Measurements from ENCODE around the gene ACTA1. TPM values are rescaled to one million over a fixed set of nuclear protein-coding genes. Genes with fewer than 3 reads are reported as not detected.

ACTA1 gene
- polyA plus RNA-seq, 2 of the 4 experiments (the other 2 are of a cell fraction): 0.16 to 0.25 TPM

DNA sequence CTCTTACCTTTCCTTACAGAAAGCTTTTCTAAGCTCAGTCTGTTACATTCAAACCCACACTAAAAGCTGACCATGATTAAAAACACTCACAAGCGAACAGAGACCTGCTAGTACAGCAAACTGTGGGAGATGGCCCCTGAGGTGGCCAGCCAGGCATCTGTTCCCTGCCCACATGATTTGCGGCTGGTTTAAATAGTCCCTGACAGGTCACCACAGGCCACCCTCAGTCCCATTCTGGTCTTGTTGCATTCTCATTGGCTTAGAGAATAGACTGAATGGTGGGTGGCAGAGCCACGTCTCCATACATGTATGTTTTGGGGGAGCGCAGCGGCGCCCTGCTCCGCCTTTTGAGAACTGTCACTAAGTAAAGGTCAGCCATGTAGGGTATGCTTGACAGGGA lies 2.3 kb upstream of the ACTA1 start:
- DNase-seq (ENCODE audit: low read depth in 1 of 2, low spot score in 1 of 2): no peak
- H3K9me3 ChIP-seq: no peaks in the 10 kb centered on the region
- ATAC-seq: no peak
- H3K27ac ChIP-seq: no peak overlapping the region
- peaks cover 1% of the 10 kb centered on the region; the same call in 1 of the 3 replicates for H3K4me1 ChIP-seq
- TF ChIP-seq HDAC2 (IDR thresholded peaks at IDR 0.05): no peak
- TF ChIP-seq, protein P1, sequence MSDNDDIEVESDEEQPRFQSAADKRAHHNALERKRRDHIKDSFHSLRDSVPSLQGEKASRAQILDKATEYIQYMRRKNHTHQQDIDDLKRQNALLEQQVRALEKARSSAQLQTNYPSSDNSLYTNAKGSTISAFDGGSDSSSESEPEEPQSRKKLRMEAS (IDR thresholded peaks at IDR 0.05): no peak
- TF ChIP-seq, protein P2, sequence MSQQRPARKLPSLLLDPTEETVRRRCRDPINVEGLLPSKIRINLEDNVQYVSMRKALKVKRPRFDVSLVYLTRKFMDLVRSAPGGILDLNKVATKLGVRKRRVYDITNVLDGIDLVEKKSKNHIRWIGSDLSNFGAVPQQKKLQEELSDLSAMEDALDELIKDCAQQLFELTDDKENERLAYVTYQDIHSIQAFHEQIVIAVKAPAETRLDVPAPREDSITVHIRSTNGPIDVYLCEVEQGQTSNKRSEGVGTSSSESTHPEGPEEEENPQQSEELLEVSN (IDR thresholded peaks at IDR 0.05; ENCODE audit: borderline replicate concordance, low read depth): no peak
- 81% methylated on average over 7 of the region's 7 CpGs for WGBS (ENCODE audit: missing lambda C conversion rate)
- ChIA-PET POLR2A (no interaction called here), CTCF (interaction anchor here (1.0 to 1.5 kb wide), 2 partner anchors 16 to 179 kb away, joined by 4 to 7 read pairs; no protein-coding TSS in a partner anchor)
- no peak overlapping the region for H3K4me3 ChIP-seq
- no peak overlapping the region for H3K4me2 ChIP-seq
- FAIRE-seq: no peak

DNA sequence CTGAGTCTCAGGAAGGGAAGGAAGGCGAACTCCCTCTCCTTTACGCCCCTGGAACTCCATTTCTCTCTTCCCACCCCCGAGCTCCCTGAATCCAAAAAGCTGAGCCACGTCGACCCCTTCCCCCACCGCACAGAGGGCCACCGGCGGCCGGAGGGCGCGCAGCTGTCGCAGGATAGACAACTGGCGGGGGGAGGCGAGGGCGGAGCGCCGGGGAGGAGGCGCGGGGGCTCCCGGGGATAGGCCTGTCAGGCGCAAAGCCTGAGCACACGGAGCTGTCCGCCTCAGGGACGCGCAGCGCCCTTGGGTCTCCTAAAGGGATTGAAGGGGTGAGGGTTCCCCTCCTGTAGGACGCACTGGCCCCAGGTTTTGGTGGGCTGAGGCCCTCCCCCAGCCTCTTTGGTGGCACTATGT lies 752 bp upstream of the ACTA1 start:
- ATAC-seq (peak in 1 of 2 experiments; percentile 14; a peak in 2 of 6 replicates), DNase-seq (ENCODE audit: low read depth in 1 of 2, low spot score in 1 of 2) (no peak), FAIRE-seq (no peak)
- H3K9me3 ChIP-seq: no peaks in the 10 kb centered on the region
- no peak overlapping the region for H3K4me2 ChIP-seq
- no peak overlapping the region for H3K27ac ChIP-seq
- POLR2A ChIA-PET: no interaction called here
- CTCF ChIA-PET: interaction anchor here (0.6 to 1.4 kb wide), 2 partner anchors 12 to 18 kb away, joined by 3 read pairs; no protein-coding TSS in a partner anchor
- TF ChIP-seq RFX5 (IDR thresholded peaks at IDR 0.05) (no peak), MAZ (IDR thresholded peaks at IDR 0.05; ENCODE audit: borderline replicate concordance, low read depth, low read length) (no peak), SREBF2 (IDR thresholded peaks at IDR 0.05) (no peak), RNF2 (IDR thresholded peaks at IDR 0.05; ENCODE audit: borderline replicate concordance, low read depth) (no peak), RARB (CRISPR knock-in tag; IDR thresholded peaks at IDR 0.05) (no peak), HOXB13 (CRISPR knock-in tag; IDR thresholded peaks at IDR 0.05; ENCODE audit: low read depth) (no peak)
- TF ChIP-seq, protein P3, sequence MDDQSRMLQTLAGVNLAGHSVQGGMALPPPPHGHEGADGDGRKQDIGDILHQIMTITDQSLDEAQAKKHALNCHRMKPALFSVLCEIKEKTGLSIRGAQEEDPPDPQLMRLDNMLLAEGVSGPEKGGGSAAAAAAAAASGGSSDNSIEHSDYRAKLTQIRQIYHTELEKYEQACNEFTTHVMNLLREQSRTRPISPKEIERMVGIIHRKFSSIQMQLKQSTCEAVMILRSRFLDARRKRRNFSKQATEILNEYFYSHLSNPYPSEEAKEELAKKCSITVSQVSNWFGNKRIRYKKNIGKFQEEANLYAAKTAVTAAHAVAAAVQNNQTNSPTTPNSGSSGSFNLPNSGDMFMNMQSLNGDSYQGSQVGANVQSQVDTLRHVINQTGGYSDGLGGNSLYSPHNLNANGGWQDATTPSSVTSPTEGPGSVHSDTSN (IDR thresholded peaks at IDR 0.05): no peak
- TF ChIP-seq, protein P2 (IDR thresholded peaks at IDR 0.05; ENCODE audit: borderline replicate concordance, low read depth): no peak
- TF ChIP-seq, protein P4, sequence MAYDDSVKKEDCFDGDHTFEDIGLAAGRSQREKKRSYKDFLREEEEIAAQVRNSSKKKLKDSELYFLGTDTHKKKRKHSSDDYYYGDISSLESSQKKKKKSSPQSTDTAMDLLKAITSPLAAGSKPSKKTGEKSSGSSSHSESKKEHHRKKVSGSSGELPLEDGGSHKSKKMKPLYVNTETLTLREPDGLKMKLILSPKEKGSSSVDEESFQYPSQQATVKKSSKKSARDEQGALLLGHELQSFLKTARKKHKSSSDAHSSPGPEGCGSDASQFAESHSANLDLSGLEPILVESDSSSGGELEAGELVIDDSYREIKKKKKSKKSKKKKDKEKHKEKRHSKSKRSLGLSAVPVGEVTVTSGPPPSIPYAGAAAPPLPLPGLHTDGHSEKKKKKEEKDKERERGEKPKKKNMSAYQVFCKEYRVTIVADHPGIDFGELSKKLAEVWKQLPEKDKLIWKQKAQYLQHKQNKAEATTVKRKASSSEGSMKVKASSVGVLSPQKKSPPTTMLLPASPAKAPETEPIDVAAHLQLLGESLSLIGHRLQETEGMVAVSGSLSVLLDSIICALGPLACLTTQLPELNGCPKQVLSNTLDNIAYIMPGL (CRISPR knock-in tag; IDR thresholded peaks at IDR 0.05; ENCODE audit: borderline replicate concordance): no peak
- 89% methylated on average over 22 of the region's 27 CpGs for WGBS (ENCODE audit: missing lambda C conversion rate)
- no peaks in the 10 kb centered on the region for H3K4me1 ChIP-seq
- no peak overlapping the region for H3K4me3 ChIP-seq

DNA sequence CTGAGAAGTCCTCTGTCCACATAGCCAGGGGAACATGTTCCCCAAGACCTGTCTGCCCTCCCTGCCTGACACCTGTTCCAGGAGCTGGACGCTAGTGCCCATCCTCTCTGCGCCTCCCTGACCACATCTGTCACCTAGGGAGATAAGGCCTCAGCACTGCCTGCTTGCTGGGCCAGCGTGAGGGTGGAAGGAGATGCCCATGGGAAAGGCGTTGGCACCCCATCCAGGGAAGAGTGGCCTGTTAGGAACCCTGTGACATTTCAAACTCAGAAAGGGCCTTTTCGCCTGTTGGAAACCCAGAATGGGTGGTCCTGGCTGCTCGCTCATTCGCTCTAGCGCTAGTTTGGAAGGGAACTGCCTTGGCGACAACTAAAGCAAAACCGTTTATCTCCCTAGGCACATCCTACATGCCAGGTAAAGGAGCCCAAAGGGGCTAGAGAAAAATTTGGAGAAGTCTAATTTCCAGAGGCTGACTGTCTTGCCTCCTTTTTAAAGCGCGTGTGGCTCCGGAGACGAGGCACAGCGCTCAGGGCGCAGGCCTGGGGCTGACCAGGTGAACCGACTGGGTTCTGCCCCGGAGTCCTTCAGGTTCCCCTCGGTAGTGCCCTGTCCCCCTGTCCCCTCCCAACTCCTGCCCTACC lies 410 bp downstream of the ACTA1 start:
- peak in 1 of 2 experiments; percentile 28; a peak in 3 of 6 replicates for ATAC-seq
- ChIA-PET POLR2A (no interaction called here), CTCF (interaction anchor here (1.4 kb wide), 1 partner anchor 13 kb away, joined by 3 read pairs; no protein-coding TSS in a partner anchor)
- Histone ChIP-seq H3K4me3 (no peak overlapping the region), H3K4me2 (no peak overlapping the region), H3K27ac (no peak overlapping the region), H3K9me3 (no peaks in the 10 kb centered on the region), H3K4me1 (no peaks in the 10 kb centered on the region)
- no peak for DNase-seq (ENCODE audit: low read depth in 1 of 2, low spot score in 1 of 2)
- WGBS (ENCODE audit: missing lambda C conversion rate): 83% methylated on average over 18 of the region's 19 CpGs
- no peak for FAIRE-seq
- TF ChIP-seq HEYL (CRISPR knock-in tag; IDR thresholded peaks at IDR 0.05) (no peak), FOSB (CRISPR knock-in tag; IDR thresholded peaks at IDR 0.05) (no peak), JUNB (IDR thresholded peaks at IDR 0.05) (no peak), HDAC2 (IDR thresholded peaks at IDR 0.05) (no peak), RNF2 (IDR thresholded peaks at IDR 0.05; ENCODE audit: borderline replicate concordance, low read depth) (no peak), ESRRA (IDR thresholded peaks at IDR 0.05; ENCODE audit: borderline replicate concordance, low read length) (no peak), RARB (CRISPR knock-in tag; IDR thresholded peaks at IDR 0.05) (no peak), HOXB5 (CRISPR knock-in tag; IDR thresholded peaks at IDR 0.05) (no peak), CHD4 (IDR thresholded peaks at IDR 0.05; ENCODE audit: borderline replicate concordance) (no peak), JUN (IDR thresholded peaks at IDR 0.05) (no peak), HOXA7 (CRISPR knock-in tag; IDR thresholded peaks at IDR 0.05) (no peak), MAFK (IDR thresholded peaks at IDR 0.05; ENCODE audit: partially characterized antibody) (no peak), NR3C1 (IDR thresholded peaks at IDR 0.05) (no peak)
- TF ChIP-seq, protein P5, sequence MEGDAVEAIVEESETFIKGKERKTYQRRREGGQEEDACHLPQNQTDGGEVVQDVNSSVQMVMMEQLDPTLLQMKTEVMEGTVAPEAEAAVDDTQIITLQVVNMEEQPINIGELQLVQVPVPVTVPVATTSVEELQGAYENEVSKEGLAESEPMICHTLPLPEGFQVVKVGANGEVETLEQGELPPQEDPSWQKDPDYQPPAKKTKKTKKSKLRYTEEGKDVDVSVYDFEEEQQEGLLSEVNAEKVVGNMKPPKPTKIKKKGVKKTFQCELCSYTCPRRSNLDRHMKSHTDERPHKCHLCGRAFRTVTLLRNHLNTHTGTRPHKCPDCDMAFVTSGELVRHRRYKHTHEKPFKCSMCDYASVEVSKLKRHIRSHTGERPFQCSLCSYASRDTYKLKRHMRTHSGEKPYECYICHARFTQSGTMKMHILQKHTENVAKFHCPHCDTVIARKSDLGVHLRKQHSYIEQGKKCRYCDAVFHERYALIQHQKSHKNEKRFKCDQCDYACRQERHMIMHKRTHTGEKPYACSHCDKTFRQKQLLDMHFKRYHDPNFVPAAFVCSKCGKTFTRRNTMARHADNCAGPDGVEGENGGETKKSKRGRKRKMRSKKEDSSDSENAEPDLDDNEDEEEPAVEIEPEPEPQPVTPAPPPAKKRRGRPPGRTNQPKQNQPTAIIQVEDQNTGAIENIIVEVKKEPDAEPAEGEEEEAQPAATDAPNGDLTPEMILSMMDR (IDR thresholded peaks at IDR 0.05): no peak
- TF ChIP-seq, protein P4 (CRISPR knock-in tag; IDR thresholded peaks at IDR 0.05; ENCODE audit: borderline replicate concordance): no peak
- TF ChIP-seq, protein P3 (IDR thresholded peaks at IDR 0.05): no peak
